WI38 (cell line): Measurements from ENCODE around the gene RBM47.
"Not testable (repeated sequence)": the region's sequence is repeated elsewhere in the genome, so short reads cannot be mapped to it uniquely, and the experiment has no call there.

Experiments used
- H3K4me3 ChIP-seq: 2 replicates; pipeline ENCODE4 v1.5.1; 2011; ENCODE audit warnings: low read depth, mild to moderate bottlenecking, control low read depth, low read length
- TF ChIP-seq, protein P1 (sequence below): IDR thresholded peaks from 2 replicates; pipeline ENCODE4 v1.5.1; 2012; ENCODE audit warnings: low read depth, mild to moderate bottlenecking, control low read depth, low read length

The RBM47 gene

GRCh38 chr4:40399578-40399977 lies 230.1 kb downstream of the RBM47 start:
- H3K4me3 ChIP-seq = no peak overlapping the region
- TF ChIP-seq, protein P1, sequence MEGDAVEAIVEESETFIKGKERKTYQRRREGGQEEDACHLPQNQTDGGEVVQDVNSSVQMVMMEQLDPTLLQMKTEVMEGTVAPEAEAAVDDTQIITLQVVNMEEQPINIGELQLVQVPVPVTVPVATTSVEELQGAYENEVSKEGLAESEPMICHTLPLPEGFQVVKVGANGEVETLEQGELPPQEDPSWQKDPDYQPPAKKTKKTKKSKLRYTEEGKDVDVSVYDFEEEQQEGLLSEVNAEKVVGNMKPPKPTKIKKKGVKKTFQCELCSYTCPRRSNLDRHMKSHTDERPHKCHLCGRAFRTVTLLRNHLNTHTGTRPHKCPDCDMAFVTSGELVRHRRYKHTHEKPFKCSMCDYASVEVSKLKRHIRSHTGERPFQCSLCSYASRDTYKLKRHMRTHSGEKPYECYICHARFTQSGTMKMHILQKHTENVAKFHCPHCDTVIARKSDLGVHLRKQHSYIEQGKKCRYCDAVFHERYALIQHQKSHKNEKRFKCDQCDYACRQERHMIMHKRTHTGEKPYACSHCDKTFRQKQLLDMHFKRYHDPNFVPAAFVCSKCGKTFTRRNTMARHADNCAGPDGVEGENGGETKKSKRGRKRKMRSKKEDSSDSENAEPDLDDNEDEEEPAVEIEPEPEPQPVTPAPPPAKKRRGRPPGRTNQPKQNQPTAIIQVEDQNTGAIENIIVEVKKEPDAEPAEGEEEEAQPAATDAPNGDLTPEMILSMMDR = no peak

GRCh38 chr4:40395908-40396793 lies 233.5 kb downstream of the RBM47 start:
- no peak overlapping the region for H3K4me3 ChIP-seq
- TF ChIP-seq, protein P1 = no peak

DNA sequence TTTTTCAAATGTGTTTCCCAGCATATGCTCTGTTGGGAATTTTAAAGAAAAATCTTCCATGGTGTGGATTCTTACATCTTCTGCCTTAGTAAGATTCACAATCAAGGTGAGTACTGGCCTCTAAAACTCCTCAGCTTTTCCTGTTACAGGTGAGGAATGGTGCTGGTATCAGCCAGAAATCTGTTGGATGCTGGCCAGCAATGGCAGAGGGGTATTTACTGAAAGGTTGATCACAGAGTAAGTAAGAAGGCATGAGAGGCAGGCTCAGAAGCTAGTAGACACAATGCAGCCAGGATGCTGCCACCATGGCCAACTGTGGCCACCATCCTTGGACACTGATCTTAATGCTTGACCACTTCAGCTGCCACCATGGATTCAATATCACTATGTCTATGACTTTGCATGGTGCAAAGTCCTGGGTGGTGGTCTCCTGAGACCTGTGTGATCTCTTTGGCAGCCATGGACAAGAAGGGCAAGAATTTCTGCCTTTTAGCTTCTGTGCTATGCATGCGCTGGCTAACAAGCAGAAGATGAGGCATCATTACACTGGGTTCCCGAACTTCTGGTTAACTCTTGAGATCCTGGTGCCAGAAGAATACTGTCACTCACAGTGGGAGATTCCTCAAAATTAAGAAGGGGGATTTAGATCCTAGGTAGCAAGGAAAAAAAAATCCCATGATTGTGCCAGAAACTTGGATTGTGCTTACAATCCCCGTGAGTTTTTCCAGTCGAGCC lies 234.3 kb downstream of the RBM47 start:
- TF ChIP-seq, protein P1 = no peak
- no peak overlapping the region for H3K4me3 ChIP-seq

GRCh38 chr4:40394236-40394635 lies 235.4 kb downstream of the RBM47 start:
- TF ChIP-seq, protein P1 = no peak
- no peak overlapping the region for H3K4me3 ChIP-seq

GRCh38 chr4:40392241-40392640 lies 237.4 kb downstream of the RBM47 start:
- H3K4me3 ChIP-seq = not testable (repeated sequence)

DNA sequence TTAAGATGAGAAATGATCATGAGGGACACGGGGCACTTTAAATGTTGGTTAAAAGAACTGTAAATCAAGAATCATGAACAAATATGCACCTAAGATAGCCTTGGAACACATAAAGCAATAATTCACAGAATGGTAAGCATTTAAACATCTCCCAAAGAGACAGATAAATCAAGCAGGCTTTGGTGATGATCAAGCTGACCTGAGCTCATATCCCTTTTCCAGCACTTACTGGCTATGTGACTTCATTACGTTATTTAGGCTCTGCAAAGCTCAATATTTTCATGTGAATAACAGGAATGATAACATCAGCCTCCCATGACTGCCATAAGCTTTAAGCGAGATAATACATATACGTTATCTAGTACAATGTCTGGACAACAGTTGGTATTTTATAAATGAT lies 239.7 kb downstream of the RBM47 start:
- no peak overlapping the region for H3K4me3 ChIP-seq
- TF ChIP-seq, protein P1 = no peak

DNA sequence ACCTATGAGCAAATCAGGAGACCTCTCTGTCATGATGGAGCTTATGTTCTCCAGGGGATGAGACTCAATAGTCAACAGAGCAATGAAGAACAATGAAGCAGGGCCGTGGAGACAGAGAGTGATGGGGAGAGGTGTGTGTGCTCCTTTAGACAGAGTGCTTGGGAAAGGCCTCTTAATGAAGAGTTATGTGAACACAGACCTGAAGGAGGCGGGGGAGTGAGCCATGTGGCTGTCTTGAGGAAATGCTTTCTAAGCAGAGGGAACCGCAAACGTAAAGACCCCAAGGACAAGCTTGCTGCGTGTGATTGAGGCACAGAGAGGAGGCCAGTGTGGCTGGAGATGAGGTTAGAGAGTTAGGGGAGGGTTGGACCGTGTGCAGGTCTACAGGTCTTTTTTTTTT lies 241.4 kb downstream of the RBM47 start:
- TF ChIP-seq, protein P1 = no peak
- no peak overlapping the region for H3K4me3 ChIP-seq
